SK-N-SH (cell line): Measurements from ENCODE around the gene NFIX.
A peak's percentile ranks its signal among the peaks of the same experiment; 100 is the strongest.

Experiments
- CTCF ChIP-seq: fragments of 200-600 bp; sonication (generic); IDR thresholded peaks from 2 replicates; pipeline ENCODE4 v1.6.1; 2017; ENCODE audit warnings: antibody characterized with exemption, mild to moderate bottlenecking, moderate library complexity
- EZH2phosphoT487 ChIP-seq: fragments of 200-600 bp; sonication (generic); IDR thresholded peaks from 2 replicates; pipeline ENCODE4 v1.6.1; 2017; ENCODE audit warnings: low read depth, mixed run types, mild to moderate bottlenecking, antibody characterized with exemption, moderate library complexity, borderline replicate concordance
- FOSL2 ChIP-seq: IDR thresholded peaks from 2 replicates; pipeline ENCODE4 v1.4.0; 2012; ENCODE audit warnings: low read depth, mild to moderate bottlenecking, moderate library complexity, borderline replicate concordance
- RCOR1 ChIP-seq: fragments of 150-350 bp; IDR thresholded peaks from 2 replicates; pipeline ENCODE4 v1.6.1; 2017; ENCODE audit warnings: antibody characterized with exemption, low read length
- REST ChIP-seq: IDR thresholded peaks from 2 replicates; pipeline ENCODE4 v1.6.1; 2012; ENCODE audit warnings: mild to moderate bottlenecking, low read depth, low read length, moderate library complexity
- RFX5 ChIP-seq: IDR thresholded peaks from 2 replicates; pipeline ENCODE4 v1.6.1; 2012; ENCODE audit warnings: mild to moderate bottlenecking, improper control_type of control experiment, low read length
- TAF1 ChIP-seq: IDR thresholded peaks from 2 replicates; pipeline ENCODE4 v1.6.1; 2012; ENCODE audit warnings: low read depth, mild to moderate bottlenecking, low read length, moderate library complexity, borderline replicate concordance
- USF1 ChIP-seq: IDR thresholded peaks from 2 replicates; pipeline ENCODE4 v1.4.0; 2012; ENCODE audit warnings: low read depth, borderline replicate concordance

GRCh38 chr19:13116282-13117175, 121.3 kb downstream of the NFIX start, which contains the start of gene TRMT1:
- TF ChIP-seq CTCF, result no peak
- no peak for TF ChIP-seq RFX5
- peak; percentile 9; the same call in 1 of the 2 replicates for TF ChIP-seq FOSL2
- TF ChIP-seq RCOR1, result peak; percentile 88
- TF ChIP-seq TAF1, result peak; percentile 70
- TF ChIP-seq EZH2phosphoT487, result no peak
- TF ChIP-seq USF1, result peak; percentile 97
- peak; percentile 68 for TF ChIP-seq REST
